A549 (cell line): Measurements from ENCODE around the gene PMM2. TPM values are rescaled to one million over a fixed set of nuclear protein-coding genes. Genes with fewer than 3 reads are reported as not detected.

Source experiments
- ATAC-seq, 2 experiments: fragments of 200-7000 bp in 1 of 2; fragments of >200 bp in 1 of 2; cut with Nextera tagmentation in 1 of 2; cut with Tn5 transposase in 1 of 2; 3 replicates each; pipeline versions ENCODE4 v1.8.0 to v1.9.1; 2018 to 2020; ENCODE audit warnings: mild to moderate bottlenecking in 1 of 2, moderate library complexity in 1 of 2
- CTCF ChIA-PET: fragments of 300-600 bp; sonication (Branson Sonifier 250); formaldehyde crosslinking; extraction: SDS; loops from one replicate; lab custom pipeline; 2021; ENCODE audit warnings: antibody characterized with exemption, inconsistent platforms; lab: Yijun Ruan, JAX
- POLR2A ChIA-PET: fragments of 350-600 bp; formaldehyde crosslinking; extraction: SDS; loops from one replicate; lab custom pipeline; 2021; ENCODE audit warnings: antibody characterized with exemption, inconsistent platforms; lab: Yijun Ruan, JAX
- DNase-seq, 2 experiments: peaks; one replicate each; pipeline versions ENCODE4 v3.0.0 to v3.0.0-alpha.2; 2011 to 2016; ENCODE audit warnings: low read depth in 1 of 2, low spot score in 1 of 2
- FAIRE-seq: peaks from 2 replicates; lab custom pipeline; 2011; peaks lifted over from hg19 to GRCh38; lab: Jason Lieb, UNC
- H3K27ac ChIP-seq, 2 experiments: fragments of >200 bp; sonication (Bioruptor Twin); formaldehyde crosslinking; 3 replicates each; pipeline ENCODE4 v1.5.1; 2016 to 2017
- H3K4me1 ChIP-seq: fragments of >200 bp; sonication (Bioruptor Twin); formaldehyde crosslinking; 3 replicates; pipeline ENCODE4 v1.6.1; 2016
- H3K4me2 ChIP-seq: fragments of >200 bp; sonication (Bioruptor Twin); formaldehyde crosslinking; 3 replicates; pipeline ENCODE4 v1.6.1; 2016
- H3K4me3 ChIP-seq: fragments of >200 bp; sonication (Bioruptor Twin); formaldehyde crosslinking; 3 replicates; pipeline ENCODE4 v1.5.1; 2016
- H3K9me3 ChIP-seq: fragments of >200 bp; sonication (Bioruptor Twin); formaldehyde crosslinking; 3 replicates; pipeline ENCODE4 v1.6.1; 2016
- CHD2 ChIP-seq: fragments of 150-350 bp; IDR thresholded peaks from 2 replicates; pipeline ENCODE4 v1.6.1; 2014; ENCODE audit warnings: low read length; ENCODE audit not compliant: partially characterized antibody
- CHD4 ChIP-seq: fragments of 200-600 bp; sonication (generic); IDR thresholded peaks from 2 replicates; pipeline ENCODE4 v1.6.1; 2016; ENCODE audit warnings: antibody characterized with exemption, mild to moderate bottlenecking, borderline replicate concordance
- EP300 ChIP-seq, 2 experiments: fragments of >200 bp; sonication (Bioruptor Twin); formaldehyde crosslinking; IDR thresholded peaks; 2 replicates in 1 of 2; 3 replicates in 1 of 2; pipeline ENCODE4 v1.6.1; 2016 to 2017
- FOSL2 ChIP-seq, 2 experiments: fragments of 450-650 bp in 1 of 2; fragments of >200 bp in 1 of 2; sonication (Bioruptor Twin) in 1 of 2; formaldehyde crosslinking; IDR thresholded peaks; 2 replicates each; pipeline versions ENCODE4 v1.5.0 to v1.6.1; 2016 to 2020; ENCODE audit warnings: mild to moderate bottlenecking in 1 of 2, moderate library complexity in 1 of 2
- FOXS1 ChIP-seq: fragments of 250-450 bp; sonication (Bioruptor Pico); IDR thresholded peaks from 2 replicates; pipeline ENCODE4 v1.5.0; 2020; ENCODE audit warnings: mild to moderate bottlenecking, moderate library complexity
- HOXA7 ChIP-seq: fragments of 250-450 bp; sonication (Bioruptor Pico); IDR thresholded peaks from 2 replicates; pipeline ENCODE4 v1.5.0; 2020; ENCODE audit warnings: mild to moderate bottlenecking, moderate library complexity
- MAZ ChIP-seq: fragments of 150-350 bp; IDR thresholded peaks from 2 replicates; pipeline ENCODE4 v1.6.1; 2014; ENCODE audit warnings: antibody characterized with exemption, low read depth, low read length, borderline replicate concordance
- NFE2L2 ChIP-seq: fragments of 150-350 bp; conservative IDR thresholded peaks from 2 replicates; pipeline ENCODE4 v1.6.1; 2014; ENCODE audit warnings: low read length
- NR3C1 ChIP-seq: fragments of >200 bp; sonication (Bioruptor Twin); formaldehyde crosslinking; IDR thresholded peaks from 3 replicates; pipeline ENCODE4 v1.6.1; 2017
- POLR2A ChIP-seq: IDR thresholded peaks from 2 replicates; pipeline ENCODE4 v1.6.1; 2012; ENCODE audit warnings: mild to moderate bottlenecking, low read length
- RAD21 ChIP-seq, 2 experiments: fragments of >200 bp in 1 of 2; sonication (Bioruptor Twin) in 1 of 2; formaldehyde crosslinking in 1 of 2; IDR thresholded peaks in 1 of 2; conservative IDR thresholded peaks in 1 of 2; 2 replicates in 1 of 2; 3 replicates in 1 of 2; pipeline ENCODE4 v1.6.1; 2012 to 2018; ENCODE audit warnings: inconsistent platforms in 1 of 2
- RCOR1 ChIP-seq: fragments of 150-350 bp; IDR thresholded peaks from 2 replicates; pipeline ENCODE4 v1.6.1; 2014; ENCODE audit warnings: antibody characterized with exemption, low read length, low read depth
- SREBF2 ChIP-seq: fragments of 450-650 bp; IDR thresholded peaks from 2 replicates; pipeline ENCODE4 v1.6.1; 2014; ENCODE audit warnings: mild to moderate bottlenecking, moderate library complexity
- TFCP2L1 ChIP-seq: fragments of 250-450 bp; sonication (Bioruptor Pico); IDR thresholded peaks from 2 replicates; pipeline ENCODE4 v1.5.0; 2021; ENCODE audit warnings: mild to moderate bottlenecking
- TP53 ChIP-seq: fragments of 250-450 bp; sonication (Bioruptor Pico); IDR thresholded peaks from 2 replicates; pipeline ENCODE4 v1.5.0; 2021; ENCODE audit warnings: mild to moderate bottlenecking, moderate library complexity
- ZFP36 ChIP-seq: fragments of 450-650 bp; IDR thresholded peaks from 2 replicates; pipeline ENCODE4 v1.6.1; 2014; ENCODE audit warnings: borderline replicate concordance; ENCODE audit not compliant: partially characterized antibody
- WGBS: methylation state at CpG from one replicate; pipeline ENCODE4 v1.1.6; 2017; ENCODE audit errors: missing lambda C conversion rate; 5-methylcytosine and 5-hydroxymethylcytosine counted together
- polyA plus RNA-seq, 4 experiments: library from polyadenylated mRNA; depleted of rRNA in 3 of 4; stranded (reverse); fragments of >200 nt; fragmentation: RNase III in 1 of 4; extraction: RNeasy Plus Mini Kit Qiagen cat#74134 plus additional on column Dnase treatment in 1 of 4; gene quantifications; 2 replicates in 3 of 4; 3 replicates in 1 of 4; pipeline ENCODE4 v1.2.3, GENCODE V29; 2011 to 2017
- TF ChIP-seq, protein P1 (sequence below): fragments of >200 bp; sonication (Bioruptor Twin); formaldehyde crosslinking; IDR thresholded peaks from 2 replicates; pipeline ENCODE4 v1.6.1; 2016
- TF ChIP-seq, protein P2 (sequence below): IDR thresholded peaks from 2 replicates; pipeline ENCODE4 v1.6.1; 2012
- TF ChIP-seq, protein P3 (sequence below): fragments of >200 bp; sonication (Bioruptor Twin); formaldehyde crosslinking; IDR thresholded peaks from 3 replicates; pipeline ENCODE4 v1.5.1; 2016
- TF ChIP-seq, protein P4 (sequence below): fragments of 250-450 bp; sonication (Bioruptor Pico); IDR thresholded peaks from 2 replicates; pipeline ENCODE4 v1.5.0; 2021; ENCODE audit warnings: mild to moderate bottlenecking, moderate library complexity, borderline replicate concordance
- TF ChIP-seq, protein P5 (sequence below): fragments of 450-650 bp; IDR thresholded peaks from 2 replicates; pipeline ENCODE4 v1.6.1; 2014; ENCODE audit warnings: antibody characterized with exemption
- TF ChIP-seq, protein P6 (sequence below): fragments of 150-350 bp; IDR thresholded peaks from 2 replicates; pipeline ENCODE4 v1.6.1; 2014; ENCODE audit warnings: low read depth, mild to moderate bottlenecking, low read length

PMM2 gene
- polyA plus RNA-seq, 2 of the 4 experiments (the other 2 are of a cell fraction), result 56.6 to 72.4 TPM

DNA sequence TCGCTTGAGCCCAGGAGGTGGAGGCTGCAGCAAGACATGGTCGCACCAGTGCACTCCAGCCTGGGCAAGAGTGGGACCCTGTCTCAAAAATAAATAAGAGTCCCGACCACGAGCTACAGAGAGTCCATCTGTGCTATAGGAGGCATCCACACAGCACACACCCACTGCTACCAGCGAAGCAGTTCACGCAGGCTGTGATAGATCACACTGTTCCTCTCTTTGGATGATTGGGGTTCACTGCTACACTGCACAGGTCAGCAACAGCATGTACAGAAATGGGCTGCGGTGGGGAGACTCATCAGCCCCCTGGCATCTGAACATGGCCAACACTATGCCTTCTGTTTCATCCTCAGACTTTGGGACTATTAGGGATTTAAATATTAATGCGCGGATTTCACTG lies 33.8 kb downstream of the PMM2 start:
- WGBS, result 92% methylated on average over 9 of the region's 9 CpGs

DNA sequence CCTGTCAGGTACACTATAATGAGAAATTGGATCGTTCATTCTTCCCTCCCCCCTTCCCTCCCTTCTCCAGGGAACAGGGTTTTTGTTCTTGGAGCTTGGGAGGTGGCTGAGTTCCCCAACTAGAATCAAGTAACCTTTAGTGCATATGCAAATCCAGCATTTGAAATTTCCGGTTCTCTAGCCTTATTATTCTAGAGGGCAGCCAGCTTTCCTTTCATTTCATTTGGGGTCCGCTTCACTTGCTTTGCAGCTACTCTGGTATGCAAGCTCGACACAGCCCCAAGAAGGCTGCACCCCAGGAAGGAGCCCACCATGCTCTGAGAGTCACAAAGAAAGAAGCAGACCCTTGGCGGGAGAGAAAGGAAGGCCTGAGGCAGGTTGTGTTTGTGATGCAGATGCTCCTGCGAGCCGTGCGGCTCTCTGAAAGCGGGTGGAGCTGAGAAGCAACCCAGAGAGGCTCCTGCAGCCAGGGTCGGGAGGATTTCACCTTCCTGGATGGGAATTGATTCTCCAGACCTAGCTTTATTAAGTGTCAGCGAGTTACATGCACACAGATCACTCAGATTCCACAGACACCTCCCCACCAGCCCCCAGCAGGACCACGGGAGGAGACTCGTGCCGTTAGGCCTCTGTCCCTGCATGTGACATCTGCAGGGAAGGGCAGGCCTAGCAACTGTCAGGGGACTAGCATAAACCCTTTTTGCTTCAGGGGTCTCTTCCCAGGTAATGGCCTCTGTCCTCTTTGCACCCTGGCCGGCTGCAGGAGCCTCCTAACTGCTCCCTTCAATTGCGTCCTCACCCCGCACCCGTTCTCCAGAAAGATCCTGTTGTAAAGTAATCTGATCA lies 34.5 kb downstream of the PMM2 start:
- H3K4me1 ChIP-seq, result no peaks in the 10 kb centered on the region
- H3K4me3 ChIP-seq, result no peak overlapping the region
- FAIRE-seq, result no peak
- H3K9me3 ChIP-seq, result no peaks in the 10 kb centered on the region
- no peak overlapping the region for H3K27ac ChIP-seq
- DNase-seq, result no peak
- no peak; a peak in 1 of 6 replicates for ATAC-seq
- POLR2A ChIA-PET, result no interaction called here
- TF ChIP-seq CHD2 (no peak), FOXS1 (no peak), SREBF2 (no peak), RCOR1 (no peak), MAZ (no peak), FOSL2 (IDR thresholded peaks at IDR 0.05) (no peak), FOSL2 (CRISPR knock-in tag; IDR thresholded peaks at IDR 0.05) (no peak), POLR2A (no peak), HOXA7 (CRISPR knock-in tag) (no peak), TFCP2L1 (no peak), ZFP36 (no peak), TP53 (CRISPR knock-in tag) (no peak)
- TF ChIP-seq, protein P1, sequence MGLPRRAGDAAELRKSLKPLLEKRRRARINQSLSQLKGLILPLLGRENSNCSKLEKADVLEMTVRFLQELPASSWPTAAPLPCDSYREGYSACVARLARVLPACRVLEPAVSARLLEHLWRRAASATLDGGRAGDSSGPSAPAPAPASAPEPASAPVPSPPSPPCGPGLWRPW, result no peak
- TF ChIP-seq, protein P2, sequence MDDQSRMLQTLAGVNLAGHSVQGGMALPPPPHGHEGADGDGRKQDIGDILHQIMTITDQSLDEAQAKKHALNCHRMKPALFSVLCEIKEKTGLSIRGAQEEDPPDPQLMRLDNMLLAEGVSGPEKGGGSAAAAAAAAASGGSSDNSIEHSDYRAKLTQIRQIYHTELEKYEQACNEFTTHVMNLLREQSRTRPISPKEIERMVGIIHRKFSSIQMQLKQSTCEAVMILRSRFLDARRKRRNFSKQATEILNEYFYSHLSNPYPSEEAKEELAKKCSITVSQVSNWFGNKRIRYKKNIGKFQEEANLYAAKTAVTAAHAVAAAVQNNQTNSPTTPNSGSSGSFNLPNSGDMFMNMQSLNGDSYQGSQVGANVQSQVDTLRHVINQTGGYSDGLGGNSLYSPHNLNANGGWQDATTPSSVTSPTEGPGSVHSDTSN, result no peak
- TF ChIP-seq, protein P3, sequence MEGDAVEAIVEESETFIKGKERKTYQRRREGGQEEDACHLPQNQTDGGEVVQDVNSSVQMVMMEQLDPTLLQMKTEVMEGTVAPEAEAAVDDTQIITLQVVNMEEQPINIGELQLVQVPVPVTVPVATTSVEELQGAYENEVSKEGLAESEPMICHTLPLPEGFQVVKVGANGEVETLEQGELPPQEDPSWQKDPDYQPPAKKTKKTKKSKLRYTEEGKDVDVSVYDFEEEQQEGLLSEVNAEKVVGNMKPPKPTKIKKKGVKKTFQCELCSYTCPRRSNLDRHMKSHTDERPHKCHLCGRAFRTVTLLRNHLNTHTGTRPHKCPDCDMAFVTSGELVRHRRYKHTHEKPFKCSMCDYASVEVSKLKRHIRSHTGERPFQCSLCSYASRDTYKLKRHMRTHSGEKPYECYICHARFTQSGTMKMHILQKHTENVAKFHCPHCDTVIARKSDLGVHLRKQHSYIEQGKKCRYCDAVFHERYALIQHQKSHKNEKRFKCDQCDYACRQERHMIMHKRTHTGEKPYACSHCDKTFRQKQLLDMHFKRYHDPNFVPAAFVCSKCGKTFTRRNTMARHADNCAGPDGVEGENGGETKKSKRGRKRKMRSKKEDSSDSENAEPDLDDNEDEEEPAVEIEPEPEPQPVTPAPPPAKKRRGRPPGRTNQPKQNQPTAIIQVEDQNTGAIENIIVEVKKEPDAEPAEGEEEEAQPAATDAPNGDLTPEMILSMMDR, result no peak
- TF ChIP-seq, protein P4, sequence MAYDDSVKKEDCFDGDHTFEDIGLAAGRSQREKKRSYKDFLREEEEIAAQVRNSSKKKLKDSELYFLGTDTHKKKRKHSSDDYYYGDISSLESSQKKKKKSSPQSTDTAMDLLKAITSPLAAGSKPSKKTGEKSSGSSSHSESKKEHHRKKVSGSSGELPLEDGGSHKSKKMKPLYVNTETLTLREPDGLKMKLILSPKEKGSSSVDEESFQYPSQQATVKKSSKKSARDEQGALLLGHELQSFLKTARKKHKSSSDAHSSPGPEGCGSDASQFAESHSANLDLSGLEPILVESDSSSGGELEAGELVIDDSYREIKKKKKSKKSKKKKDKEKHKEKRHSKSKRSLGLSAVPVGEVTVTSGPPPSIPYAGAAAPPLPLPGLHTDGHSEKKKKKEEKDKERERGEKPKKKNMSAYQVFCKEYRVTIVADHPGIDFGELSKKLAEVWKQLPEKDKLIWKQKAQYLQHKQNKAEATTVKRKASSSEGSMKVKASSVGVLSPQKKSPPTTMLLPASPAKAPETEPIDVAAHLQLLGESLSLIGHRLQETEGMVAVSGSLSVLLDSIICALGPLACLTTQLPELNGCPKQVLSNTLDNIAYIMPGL, result no peak
- TF ChIP-seq, protein P5, sequence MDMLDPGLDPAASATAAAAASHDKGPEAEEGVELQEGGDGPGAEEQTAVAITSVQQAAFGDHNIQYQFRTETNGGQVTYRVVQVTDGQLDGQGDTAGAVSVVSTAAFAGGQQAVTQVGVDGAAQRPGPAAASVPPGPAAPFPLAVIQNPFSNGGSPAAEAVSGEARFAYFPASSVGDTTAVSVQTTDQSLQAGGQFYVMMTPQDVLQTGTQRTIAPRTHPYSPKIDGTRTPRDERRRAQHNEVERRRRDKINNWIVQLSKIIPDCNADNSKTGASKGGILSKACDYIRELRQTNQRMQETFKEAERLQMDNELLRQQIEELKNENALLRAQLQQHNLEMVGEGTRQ, result no peak
- TF ChIP-seq, protein P6, sequence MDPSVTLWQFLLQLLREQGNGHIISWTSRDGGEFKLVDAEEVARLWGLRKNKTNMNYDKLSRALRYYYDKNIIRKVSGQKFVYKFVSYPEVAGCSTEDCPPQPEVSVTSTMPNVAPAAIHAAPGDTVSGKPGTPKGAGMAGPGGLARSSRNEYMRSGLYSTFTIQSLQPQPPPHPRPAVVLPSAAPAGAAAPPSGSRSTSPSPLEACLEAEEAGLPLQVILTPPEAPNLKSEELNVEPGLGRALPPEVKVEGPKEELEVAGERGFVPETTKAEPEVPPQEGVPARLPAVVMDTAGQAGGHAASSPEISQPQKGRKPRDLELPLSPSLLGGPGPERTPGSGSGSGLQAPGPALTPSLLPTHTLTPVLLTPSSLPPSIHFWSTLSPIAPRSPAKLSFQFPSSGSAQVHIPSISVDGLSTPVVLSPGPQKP, result no peak
- CTCF ChIA-PET, result interaction anchor here (1.0 to 1.3 kb wide), 3 partner anchors 10 to 74 kb away, joined by 3 read pairs; no protein-coding TSS in a partner anchor
- no peak overlapping the region for H3K4me2 ChIP-seq
- WGBS, result 92% methylated on average over 18 of the region's 18 CpGs

More for the DNA sequence above, 33.8 kb downstream of the PMM2 start:
- FAIRE-seq (no peak), ATAC-seq (peak; percentile 34 to 44; a peak in 2 of 6 replicates), DNase-seq (no peak)
- POLR2A ChIA-PET, result no interaction called here
- Histone ChIP-seq H3K4me1 (no peaks in the 10 kb centered on the region), H3K4me2 (no peak overlapping the region), H3K4me3 (no peak overlapping the region), H3K9me3 (no peaks in the 10 kb centered on the region), H3K27ac (no peak overlapping the region)
- CTCF ChIA-PET, result interaction anchor here (1.0 to 1.3 kb wide), 3 partner anchors 10 to 75 kb away, joined by 3 read pairs; no protein-coding TSS in a partner anchor
- TF ChIP-seq HOXA7 (CRISPR knock-in tag) (no peak), CHD4 (no peak), NFE2L2 (no peak), EP300 (IDR thresholded peaks at IDR 0.05) (no peak), NR3C1 (no peak), RAD21 (conservative IDR thresholded peaks at IDR 0.05 in 1 of 2, IDR thresholded peaks at IDR 0.05 in 1 of 2) (no peak)
